HG03196 (cell line): ENCODE data around the gene CA14.
"Not testable (repeated sequence)": the region's sequence is repeated elsewhere in the genome, so short reads cannot be mapped to it uniquely, and the experiment has no call there.

Experiments used
- ATAC-seq: cut with Tn5 transposase; IDR thresholded peaks from one replicate; pipeline ENCODE4 v1.9.1; 2021; ENCODE audit not compliant: unreplicated experiment

Gene CA14

DNA sequence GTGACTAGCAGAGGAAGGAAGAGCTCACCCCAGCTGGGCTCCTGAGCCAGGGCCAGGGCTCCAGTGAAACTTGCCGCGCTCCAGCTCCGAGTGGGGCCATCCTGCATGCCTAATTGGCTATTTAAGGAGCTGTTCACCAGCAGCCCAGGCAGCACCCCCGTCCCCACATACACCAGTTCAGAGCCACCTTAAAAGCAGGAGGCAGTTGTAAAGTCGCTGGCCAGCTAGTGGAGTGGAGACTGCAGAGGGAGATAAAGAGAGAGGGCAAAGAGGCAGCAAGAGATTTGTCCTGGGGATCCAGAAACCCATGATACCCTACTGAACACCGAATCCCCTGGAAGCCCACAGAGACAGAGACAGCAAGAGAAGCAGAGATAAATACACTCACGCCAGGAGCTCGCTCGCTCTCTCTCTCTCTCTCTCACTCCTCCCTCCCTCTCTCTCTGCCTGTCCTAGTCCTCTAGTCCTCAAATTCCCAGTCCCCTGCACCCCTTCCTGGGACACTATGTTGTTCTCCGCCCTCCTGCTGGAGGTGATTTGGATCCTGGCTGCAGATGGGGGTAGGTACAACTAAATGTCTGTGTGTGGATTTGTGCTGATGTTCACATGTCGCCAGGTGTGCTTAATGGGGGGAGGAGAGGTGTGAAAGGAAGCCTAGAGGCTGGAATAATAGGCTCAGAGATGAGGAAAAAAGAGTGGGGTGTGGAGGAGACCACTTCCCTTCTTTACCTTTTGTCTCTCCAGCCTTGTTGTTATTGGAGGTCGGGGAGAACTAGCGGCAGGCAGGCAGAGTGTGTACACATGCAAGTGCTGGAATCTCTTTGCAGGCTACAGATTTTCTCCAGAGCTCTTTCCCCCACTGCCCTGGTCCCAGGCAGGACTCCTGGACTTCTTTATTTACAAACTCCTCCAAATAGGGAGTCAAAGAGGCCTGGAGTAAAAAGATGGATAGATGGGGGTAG lies at the start of gene CA14:
CA14 (plus strand) TSS at position 151 of the 962 bp plus-strand sequence; CDS start at position 506, 355 bp downstream.
- no peak for ATAC-seq

GRCh38 chr1:150208460-150208859 lies 49.1 kb upstream of the CA14 start:
- ATAC-seq, result not testable (repeated sequence)

GRCh38 chr1:150210091-150210490 lies 47.5 kb upstream of the CA14 start:
- no peak for ATAC-seq

DNA sequence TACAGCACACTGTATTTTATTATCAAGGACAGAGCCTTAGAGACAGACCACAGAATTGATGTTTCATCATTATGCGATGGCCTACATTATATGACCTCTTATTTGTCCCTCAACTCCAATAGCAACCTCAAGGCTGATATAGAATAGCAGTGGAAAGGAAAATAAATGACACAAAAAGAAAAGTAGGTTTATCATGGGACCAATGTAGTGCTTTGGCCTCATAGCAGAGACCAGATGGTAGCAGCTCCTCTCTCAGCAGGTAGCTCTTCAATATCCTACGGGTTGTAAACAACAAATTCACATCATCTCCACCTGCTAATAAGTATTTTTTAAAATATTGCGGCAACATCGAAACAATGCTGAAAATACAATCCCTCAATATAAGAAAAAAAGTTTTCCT lies 46.9 kb upstream of the CA14 start:
- no peak for ATAC-seq

DNA sequence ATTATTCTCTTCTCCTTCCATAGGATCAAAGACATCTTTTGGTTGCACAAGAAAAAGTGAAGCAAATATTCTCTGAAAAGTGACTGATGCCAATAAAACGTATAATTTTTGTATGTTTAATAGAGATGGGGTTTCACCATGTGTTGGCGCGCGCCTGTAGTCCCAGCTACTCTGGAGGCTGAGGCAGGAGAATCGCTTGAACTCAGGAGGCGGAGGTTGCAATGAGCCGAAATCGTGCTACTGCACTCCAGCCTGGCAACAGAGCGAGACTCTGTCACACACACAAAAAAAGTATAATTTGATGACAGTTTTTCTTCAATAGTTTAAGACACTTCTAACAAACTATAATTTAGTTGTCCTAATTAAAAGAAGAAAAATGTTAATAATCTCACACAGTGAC lies 45.5 kb upstream of the CA14 start:
- no peak for ATAC-seq

GRCh38 chr1:150213170-150214098 lies 44.1 kb upstream of the CA14 start:
- ATAC-seq, result peak; percentile 95

DNA sequence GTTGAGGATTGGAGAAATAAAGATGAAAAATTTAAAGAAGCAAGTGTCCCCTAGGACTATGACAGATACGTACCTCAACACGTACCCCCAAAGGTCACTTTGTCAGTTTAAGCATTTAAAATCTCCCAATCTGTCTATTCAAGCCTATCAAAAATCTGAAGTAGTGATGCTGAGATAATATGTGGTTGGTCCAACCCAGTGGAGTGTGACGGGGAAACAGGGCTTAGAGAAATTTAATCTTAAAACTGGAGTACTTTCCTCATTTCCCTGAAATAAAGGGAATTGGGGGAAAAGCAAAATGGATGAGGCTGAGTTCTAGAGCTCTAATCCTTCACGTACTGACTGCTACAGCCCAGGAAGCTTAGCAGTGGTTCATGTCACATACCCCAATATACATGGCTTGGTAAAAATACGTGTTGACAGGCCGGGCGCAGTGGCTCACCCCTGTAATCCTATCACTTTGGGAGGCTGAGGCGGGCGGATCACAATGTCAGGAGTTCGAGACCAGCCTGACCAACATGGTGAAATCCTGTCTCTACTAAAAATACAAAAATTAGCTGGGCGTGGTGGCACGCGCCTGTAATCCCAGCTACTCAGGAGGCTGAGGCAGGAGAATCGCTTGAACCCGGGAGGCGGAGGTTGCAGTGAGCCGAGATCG lies 43.3 kb upstream of the CA14 start:
- ATAC-seq, result not testable (repeated sequence)

DNA sequence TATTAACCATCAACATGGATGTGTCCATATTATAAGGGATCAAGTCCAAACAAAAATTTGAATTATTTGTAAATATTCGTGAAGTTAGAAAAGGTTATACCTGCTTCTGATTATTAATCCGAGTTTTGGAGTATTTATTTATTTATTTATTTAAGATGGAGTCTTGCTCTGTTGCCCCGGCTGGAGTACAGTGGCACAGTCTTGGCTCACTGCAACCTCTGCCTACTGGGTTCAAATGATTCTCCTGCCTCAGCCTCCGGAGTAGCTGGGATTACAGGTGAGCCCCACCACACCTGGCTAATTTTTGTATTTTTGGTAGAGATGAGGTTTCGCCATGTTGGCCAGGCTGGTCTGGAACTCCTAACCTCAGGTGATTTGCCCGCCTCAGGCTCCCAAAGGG lies 41.7 kb upstream of the CA14 start:
- not testable (repeated sequence) for ATAC-seq

DNA sequence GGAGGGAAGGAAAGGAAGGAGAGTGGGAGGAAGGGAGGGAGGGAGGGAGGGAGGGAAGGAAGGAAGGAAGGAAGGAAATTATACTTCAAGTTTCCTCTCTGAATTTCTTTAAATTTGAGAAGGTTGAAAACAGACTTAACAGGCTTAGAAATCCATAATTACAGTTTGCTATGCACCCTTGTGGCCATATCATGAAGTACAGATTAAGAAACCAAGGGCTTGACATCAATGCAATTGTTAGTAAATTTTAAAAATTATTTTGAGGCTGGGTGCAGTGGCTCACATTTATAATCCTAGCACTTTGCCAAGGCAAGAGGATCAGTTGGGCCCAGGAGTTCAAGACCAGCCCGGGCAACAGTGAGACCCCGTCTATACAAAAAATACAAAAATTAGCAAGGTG lies 36.0 kb upstream of the CA14 start:
- no peak for ATAC-seq

DNA sequence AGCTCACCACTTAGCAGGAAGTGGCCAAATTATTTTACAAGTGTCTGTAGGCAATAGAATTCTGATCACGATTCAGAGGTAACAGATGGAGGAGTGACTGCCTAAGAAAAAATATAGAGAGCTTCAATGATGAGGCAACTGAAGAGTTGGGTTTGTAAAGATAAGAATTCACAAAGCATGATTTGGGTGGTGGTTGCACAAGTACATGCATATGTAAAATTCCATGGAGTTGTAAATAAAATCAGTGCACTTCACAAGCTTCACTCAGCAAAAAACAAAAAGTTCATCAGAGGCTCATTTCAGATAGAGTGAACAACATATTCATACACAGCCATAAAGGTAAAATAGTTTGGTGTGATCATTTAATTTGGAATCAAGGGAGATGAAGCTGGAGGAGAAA lies 32.6 kb upstream of the CA14 start:
- no peak for ATAC-seq

DNA sequence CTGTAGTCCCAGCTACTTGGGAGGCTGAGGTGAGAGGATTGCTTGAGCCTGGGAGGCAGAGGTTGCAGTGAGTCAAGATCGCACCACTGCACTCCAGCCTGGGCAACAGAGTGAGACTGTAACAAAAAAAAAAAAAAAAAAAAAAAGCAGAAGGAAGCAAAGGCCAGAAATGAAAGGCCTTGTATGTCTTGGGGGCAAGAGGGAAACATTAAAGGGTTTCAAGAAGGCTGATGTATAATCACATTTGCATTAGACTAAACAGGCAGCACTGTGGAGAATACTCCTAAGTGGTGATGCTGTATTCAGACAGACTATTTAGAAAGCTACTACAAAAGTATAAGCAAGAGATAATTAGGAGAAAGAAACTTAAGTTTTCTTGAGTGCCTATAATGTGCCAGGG lies 32.0 kb upstream of the CA14 start:
- ATAC-seq, result no peak

- no peak for ATAC-seq
These were observed 31.1 kb upstream of the CA14 start for GRCh38 chr1:150226486-150226885.

DNA sequence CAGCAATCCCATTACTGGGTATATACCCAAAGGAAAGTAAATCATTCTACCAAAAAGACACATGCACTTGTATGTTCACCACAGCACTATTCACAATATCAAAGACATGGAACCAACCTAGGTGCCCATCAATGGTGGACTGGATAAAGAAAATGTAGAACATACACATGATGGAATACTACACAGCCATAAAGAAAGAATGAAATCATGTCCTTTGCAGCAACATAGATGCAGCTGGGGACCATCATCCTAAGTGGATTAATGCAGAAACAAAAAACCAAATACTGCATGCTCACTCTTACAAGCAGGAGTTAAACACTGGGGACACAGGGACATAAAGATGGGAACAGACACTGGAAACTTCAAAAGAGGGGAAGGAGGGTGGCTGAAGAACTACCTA lies 30.3 kb upstream of the CA14 start:
- ATAC-seq, result no peak

GRCh38 chr1:150228246-150228645 lies 29.3 kb upstream of the CA14 start:
- ATAC-seq, result not testable (repeated sequence)

DNA sequence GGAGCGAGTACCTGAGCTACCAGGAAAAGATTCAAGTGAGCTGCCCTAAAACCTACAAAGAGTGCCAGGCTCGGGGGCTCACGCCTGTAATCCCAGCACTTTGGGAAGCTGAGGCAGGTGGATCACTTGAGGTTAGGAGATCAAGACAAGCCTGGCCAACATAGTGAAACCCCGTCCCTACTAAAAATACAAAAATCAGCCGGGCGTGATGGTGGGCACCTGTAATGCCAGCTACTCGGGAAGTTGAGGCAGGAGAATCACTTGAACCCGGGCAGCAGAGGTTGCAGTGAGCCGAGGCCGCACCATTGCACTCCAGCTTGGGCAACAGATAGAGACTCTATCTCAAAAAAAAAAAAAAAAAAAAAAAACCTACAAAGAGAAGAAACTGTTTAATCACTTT lies 24.7 kb upstream of the CA14 start:
- not testable (repeated sequence) for ATAC-seq

DNA sequence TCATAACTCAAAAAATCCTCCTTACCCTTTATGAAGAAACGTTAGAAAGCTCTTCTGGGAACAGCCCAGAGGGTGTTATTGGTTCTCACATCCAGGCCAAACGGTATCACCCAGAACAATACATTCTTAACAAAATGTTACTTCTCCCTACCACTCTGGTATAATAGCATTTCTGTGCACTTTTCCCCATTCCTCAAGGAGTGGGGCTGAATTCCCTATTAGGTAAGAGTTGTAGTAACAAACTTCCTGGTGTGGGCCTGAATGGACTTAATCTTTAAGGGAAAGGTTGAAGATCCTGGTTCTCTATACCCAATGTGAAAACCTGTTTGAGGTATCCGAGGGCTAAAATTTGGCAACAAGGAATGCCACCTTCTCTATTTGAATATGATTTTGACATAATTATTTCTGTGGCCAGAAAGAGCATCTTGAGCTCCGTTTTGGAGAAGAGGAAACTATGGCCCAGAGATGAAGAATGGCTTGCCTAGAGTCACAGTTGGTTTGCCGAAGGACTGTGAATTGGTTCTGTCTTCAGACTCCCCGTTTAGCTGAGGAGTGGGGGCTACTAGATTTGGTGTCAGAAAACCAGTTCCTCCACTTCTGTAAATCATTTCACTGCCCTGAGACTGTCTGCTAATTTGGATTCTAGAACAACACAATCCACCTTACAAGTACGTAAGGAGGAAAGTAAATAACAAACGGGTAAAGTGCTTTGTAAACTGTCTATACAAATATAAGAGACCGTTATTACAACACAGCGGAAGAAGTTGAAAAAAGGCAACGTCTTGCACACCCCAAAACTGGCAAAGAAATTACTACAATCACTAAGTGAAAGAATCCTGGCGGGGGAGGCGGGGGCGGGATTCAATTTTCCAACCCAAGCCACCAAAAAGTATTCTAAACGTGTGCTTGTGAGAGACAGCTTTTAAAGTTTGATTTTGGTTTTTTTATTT lies 23.9 kb upstream of the CA14 start:
- ATAC-seq, result no peak

- no peak for ATAC-seq
These were observed 23.3 kb upstream of the CA14 start for GRCh38 chr1:150234309-150234565.

GRCh38 chr1:150234566-150235293 lies 22.8 kb upstream of the CA14 start:
- peak; percentile 57 for ATAC-seq

- ATAC-seq, result no peak
These were observed 22.2 kb upstream of the CA14 start for GRCh38 chr1:150235294-150235851.
